Endothelial cell of umbilical vein (primary cell): ENCODE results near the gene TP53RK. TPM values are rescaled to one million over a fixed set of nuclear protein-coding genes. Genes with fewer than 3 reads are reported as not detected.

ENCODE experiments used
- BruUV-seq: library from RNA; stranded (reverse); fragments of 400-500 nt; replicated peaks from 2 replicates; lab custom pipeline; 2021; lab: Mats Ljungman, UMichigan
- CTCF ChIA-PET: fragments of 300-600, 350-600 bp; sonication (Branson Sonifier 250); formaldehyde crosslinking; loops from one replicate; lab custom pipeline; 2021; ENCODE audit warnings: antibody characterized with exemption, inconsistent platforms; lab: Charles Lee
- POLR2A ChIA-PET: fragments of 300-600, 350-600 bp; sonication (Branson Sonifier 250); formaldehyde crosslinking; loops from one replicate; lab custom pipeline; 2021; ENCODE audit warnings: antibody characterized with exemption, inconsistent platforms; lab: Charles Lee
- DNase-seq: peaks from one replicate; pipeline ENCODE4 v3.0.0-alpha.2; 2011; ENCODE audit warnings: low read depth, low spot score
- FAIRE-seq: peaks from 2 replicates; lab custom pipeline; 2011; peaks lifted over from hg19 to GRCh38; lab: Jason Lieb, UNC
- H2AFZ ChIP-seq: 2 replicates; pipeline ENCODE4 v1.6.0; 2012; ENCODE audit warnings: low read depth, low read length, control low read depth, inconsistent platforms
- H3K27ac ChIP-seq: 2 replicates; pipeline ENCODE4 v1.5.1; 2011; ENCODE audit warnings: low read depth, mild to moderate bottlenecking, control low read depth, low read length, moderate library complexity; ENCODE audit not compliant: insufficient read depth
- H3K27me3 ChIP-seq, 2 experiments: 2 replicates each; pipeline versions ENCODE4 v1.6.0 to v1.6.1; 2011; ENCODE audit warnings: low read length in 2 of 2, mixed read lengths in 1 of 2; ENCODE audit not compliant: control insufficient read depth in 2 of 2, insufficient read depth in 2 of 2
- H3K36me3 ChIP-seq, 2 experiments: 2 replicates in 1 of 2; 3 replicates in 1 of 2; pipeline ENCODE4 v1.5.1; 2011; ENCODE audit warnings: low read length in 2 of 2, mild to moderate bottlenecking in 1 of 2, moderate library complexity in 1 of 2; ENCODE audit not compliant: control insufficient read depth in 2 of 2, insufficient read depth in 2 of 2; ENCODE audit errors: extremely low read depth in 1 of 2
- H3K4me1 ChIP-seq: 3 replicates; pipeline ENCODE4 v1.5.1; 2011; ENCODE audit warnings: mild to moderate bottlenecking, low read length; ENCODE audit not compliant: control insufficient read depth, insufficient read depth; ENCODE audit errors: extremely low read depth
- H3K4me2 ChIP-seq: 2 replicates; pipeline ENCODE4 v1.6.1; 2011; ENCODE audit warnings: low read length, control low read depth, mixed read lengths; ENCODE audit not compliant: insufficient read depth
- H3K4me3 ChIP-seq, 3 experiments: fragments of 200-600 bp in 1 of 3; sonication (generic), shearing (Covaris generic) in 1 of 3; replicated peaks in 1 of 3; 2 replicates each; pipeline ENCODE4 v1.5.1; 2011 to 2016; ENCODE audit warnings: control low read depth in 3 of 3, low read length in 3 of 3, mild to moderate bottlenecking in 2 of 3, inconsistent platforms in 1 of 3, low read depth in 1 of 3, moderate library complexity in 1 of 3; ENCODE audit not compliant: insufficient read depth in 1 of 3
- H3K79me2 ChIP-seq: 2 replicates; pipeline ENCODE4 v1.6.0; 2012; ENCODE audit warnings: low read length, inconsistent platforms; ENCODE audit not compliant: control insufficient read depth, insufficient read depth
- H3K9ac ChIP-seq: replicated peaks from 2 replicates; pipeline ENCODE3; 2011; ENCODE audit warnings: low read length, control low read depth; ENCODE audit not compliant: insufficient read depth; ENCODE audit errors: extremely low read depth
- H3K9me1 ChIP-seq: replicated peaks from 3 replicates; pipeline ENCODE4 v1.6.0; 2011; ENCODE audit warnings: mild to moderate bottlenecking, low read length; ENCODE audit not compliant: control insufficient read depth, insufficient read depth; ENCODE audit errors: extremely low read depth
- H3K9me3 ChIP-seq: replicated peaks from 2 replicates; pipeline ENCODE4 v1.5.1; 2012; ENCODE audit warnings: low read length, inconsistent platforms; ENCODE audit not compliant: control insufficient read depth, insufficient read depth
- H4K20me1 ChIP-seq: replicated peaks from 2 replicates; pipeline ENCODE3; 2011; ENCODE audit warnings: mild to moderate bottlenecking, low read length; ENCODE audit not compliant: control insufficient read depth, insufficient read depth; ENCODE audit errors: extremely low read depth
- CTCF ChIP-seq, 2 donors: IDR thresholded peaks; 1 replicate in 1 of 2; 2 replicates in 1 of 2; pipeline ENCODE4 v1.5.1; 2011; ENCODE audit warnings: low read length in 2 of 2, mild to moderate bottlenecking in 2 of 2, moderate library complexity in 2 of 2, control low read depth in 1 of 2, inconsistent platforms in 1 of 2, low read depth in 1 of 2; ENCODE audit not compliant: insufficient read depth in 1 of 2; ENCODE audit errors: extremely low read depth in 1 of 2
- EZH2 ChIP-seq: IDR thresholded peaks from 2 replicates; pipeline ENCODE4 v1.6.1; 2012; ENCODE audit warnings: borderline replicate concordance, low read depth, mild to moderate bottlenecking, moderate library complexity, low read length, inconsistent platforms; ENCODE audit not compliant: severe bottlenecking
- FOS ChIP-seq: IDR thresholded peaks from 2 replicates; pipeline ENCODE4 v1.6.1; 2011; ENCODE audit warnings: mild to moderate bottlenecking, low read length, moderate library complexity, borderline replicate concordance; ENCODE audit not compliant: insufficient read depth
- GATA2 ChIP-seq: IDR thresholded peaks from 2 replicates; pipeline ENCODE4 v1.7.0; 2011; ENCODE audit warnings: low read depth, mild to moderate bottlenecking, moderate library complexity, mixed read lengths, low read length; ENCODE audit not compliant: insufficient read length, insufficient read depth
- JUN ChIP-seq: IDR thresholded peaks from 2 replicates; pipeline ENCODE4 v1.6.1; 2011; ENCODE audit warnings: borderline replicate concordance, low read depth; ENCODE audit not compliant: insufficient read length, insufficient read depth
- MAX ChIP-seq: IDR thresholded peaks from 2 replicates; pipeline ENCODE4 v1.6.1; 2011; ENCODE audit not compliant: insufficient read depth, insufficient read length
- MYC ChIP-seq: IDR thresholded peaks from one replicate; pipeline ENCODE4 v1.6.1; 2011; ENCODE audit warnings: mild to moderate bottlenecking, low read depth, low read length
- POLR2A ChIP-seq: IDR thresholded peaks from 2 replicates; pipeline ENCODE4 v1.6.1; 2012; ENCODE audit warnings: low read depth, mild to moderate bottlenecking, control low read depth, low read length
- POLR2AphosphoS5 ChIP-seq: IDR thresholded peaks from 2 replicates; pipeline ENCODE4 v1.6.1; 2012; ENCODE audit warnings: low read depth, mild to moderate bottlenecking, control low read depth, low read length, moderate library complexity; ENCODE audit not compliant: insufficient read depth
- dilution Hi-C: fragments of 300-500 bp; cut with MboI; formaldehyde crosslinking; loops from one replicate; pipeline ENCODE4 v1.15.0; 2019; ENCODE audit warnings: low sequenced_read_pairs; ENCODE audit not compliant: extremely low pct_ligation_motif_present
- intact Hi-C: fragments of 100-400 bp; cut with micrococcal nuclease; formaldehyde crosslinking; loops from one replicate; pipeline ENCODE4 v1.10.0; 2022
- polyA plus RNA-seq, 4 experiments: library from polyadenylated mRNA; depleted of rRNA in 3 of 4; stranded (reverse) in 3 of 4; unstranded in 1 of 4; fragments of >200 nt; gene quantifications; 2 replicates each; pipeline versions ENCODE4 v1.2.1 to v1.2.3, GENCODE V29; 2011 to 2012; ENCODE audit warnings: missing spikeins in 1 of 4
- total RNA-seq: library from RNA; stranded (reverse); gene quantifications from 2 replicates; pipeline ENCODE4 v1.2.3, GENCODE V29; 2021

The TP53RK gene
- total and polyA plus RNA-seq, 2 donors (not counting 3 experiments of a cell fraction or from before 2014, with no cell fraction given), result 7.0 to 13.1 TPM

GRCh38 chr20:46735436-46735835, 46.2 kb upstream of the TP53RK start:
- dilution Hi-C loops (no loop called here), intact Hi-C loops (no loop called here)
- no peak overlapping the region for H3K9ac ChIP-seq
- H3K9me3 ChIP-seq, result no peaks in the 10 kb centered on the region
- H3K27me3 ChIP-seq, result no peaks in the 10 kb centered on the region
- no peaks in the 10 kb centered on the region for H3K4me1 ChIP-seq
- H3K4me3 ChIP-seq, result no peak overlapping the region
- no TSS peak for BruUV-seq
- ChIA-PET POLR2A (no interaction called here), CTCF (interaction anchor here (1.0 kb wide), 1 partner anchor 18 kb away, joined by 5 read pairs; no protein-coding TSS in a partner anchor)
- FAIRE-seq (no peak), DNase-seq (no peak)
- H3K4me2 ChIP-seq, result no peak overlapping the region
- no peaks in the 10 kb centered on the region for H3K36me3 ChIP-seq
- no peaks in the 10 kb centered on the region for H4K20me1 ChIP-seq
- H3K27ac ChIP-seq, result no peak overlapping the region
- H3K9me1 ChIP-seq, result no peaks in the 10 kb centered on the region
- TF ChIP-seq EZH2 (no peak), FOS (no peak), GATA2 (no peak), JUN (no peak), CTCF (IDR thresholded peaks at IDR 0.05; ENCODE audit: extremely low read depth in 1 of 2, insufficient read depth in 1 of 2, low read depth in 1 of 2, low read length in 2 of 2) (no peak), MYC (no peak), POLR2AphosphoS5 (no peak), POLR2A (no peak), MAX (no peak)
- H3K79me2 ChIP-seq, result no peaks in the 10 kb centered on the region
- no peak overlapping the region for H2AFZ ChIP-seq
